Stimulated activated CD8-positive, alpha-beta memory T cell treated with anti-CD3 and anti-CD28 coated beads, Interleukin-7, amount 100 ng/mL, for 1 hour (primary cell): Measurements from ENCODE around the gene NEDD8.

ENCODE experiments used
- DNase-seq, 2 donors: peaks; one replicate each; pipeline ENCODE4 v3.0.0-alpha.2; 2020; ENCODE audit warnings: low read depth in 2 of 2

Gene NEDD8

GRCh38 chr14:24263848-24264247 is 31.7 kb upstream of the NEDD8 start:
- no peak for DNase-seq

GRCh38 chr14:24262821-24263733 is 30.9 kb upstream of the NEDD8 start, which contains the start of gene TGM1:
Gene TGM1 (minus strand): TSS chr14:24263177. CDS start chr14:24262352, 825 bp downstream.
- DNase-seq: no peak

GRCh38 chr14:24261969-24262327 is 29.8 kb upstream of the NEDD8 start:
- DNase-seq: no peak

GRCh38 chr14:24261256-24261968 is 29.2 kb upstream of the NEDD8 start:
- no peak for DNase-seq

- no peak for DNase-seq
These were observed 28.6 kb upstream of the NEDD8 start for GRCh38 chr14:24260780-24261157.

- no peak for DNase-seq
These were observed 28.0 kb upstream of the NEDD8 start for GRCh38 chr14:24260026-24260779.

- no peak for DNase-seq
These were observed 27.3 kb upstream of the NEDD8 start for GRCh38 chr14:24259282-24260025.

GRCh38 chr14:24258548-24259265 is 26.5 kb upstream of the NEDD8 start:
- DNase-seq: no peak

- DNase-seq: no peak
These were observed 26.0 kb upstream of the NEDD8 start for GRCh38 chr14:24258119-24258518.

GRCh38 chr14:24256960-24257359 is 24.8 kb upstream of the NEDD8 start:
- DNase-seq: no peak

- no peak for DNase-seq
These were observed 24.0 kb upstream of the NEDD8 start for GRCh38 chr14:24255931-24256711.

GRCh38 chr14:24255438-24255837 is 23.3 kb upstream of the NEDD8 start:
- DNase-seq: no peak

GRCh38 chr14:24254630-24255392 is 22.6 kb upstream of the NEDD8 start:
- DNase-seq: no peak

GRCh38 chr14:24253936-24254335 is 21.8 kb upstream of the NEDD8 start:
- no peak for DNase-seq

GRCh38 chr14:24252289-24253124 is 20.3 kb upstream of the NEDD8 start:
- DNase-seq: no peak

GRCh38 chr14:24251880-24252288 is 19.7 kb upstream of the NEDD8 start:
- DNase-seq: no peak

- no peak for DNase-seq
These were observed 18.2 kb upstream of the NEDD8 start for GRCh38 chr14:24250354-24250753.

GRCh38 chr14:24249230-24250021 is 17.3 kb upstream of the NEDD8 start:
- DNase-seq: no peak
